ENCODE results near the gene HTR4. TPM values are rescaled to one million over a fixed set of nuclear protein-coding genes. Genes with fewer than 3 reads are reported as not detected.

The HTR4 gene
- total RNA-seq, 4 donors from 2014 or later: 0.34 to 1.6 TPM; not detected in 2

- Histone ChIP-seq H3K36me3 (no peaks in the 10 kb centered on the region), H3K27me3 (no peaks in the 10 kb centered on the region), H3K4me3 (no peak overlapping the region), H3K9me3 (no peaks in the 10 kb centered on the region), H3K27ac (no peak overlapping the region), H3K4me1 (no peaks in the 10 kb centered on the region)
- TF ChIP-seq POLR2AphosphoS5 (IDR thresholded peaks at IDR 0.05) (no peak), POLR2A (IDR thresholded peaks at IDR 0.05) (no peak), EP300 (IDR thresholded peaks at IDR 0.05) (no peak), CTCF (IDR thresholded peaks at IDR 0.05) (no peak)
- WGBS: 52% methylated on average over 3 of the region's 3 CpGs
- DNase-seq (ENCODE audit: low spot score in 2 of 2): no peak
Observed at GRCh38 chr5:148507648-148508047, 146.7 kb downstream of the HTR4 start.

- Histone ChIP-seq H3K4me3 (no peak overlapping the region), H3K27ac (no peak overlapping the region), H3K9me3 (no peaks in the 10 kb centered on the region), H3K4me1 (no peaks in the 10 kb centered on the region), H3K36me3 (no peaks in the 10 kb centered on the region), H3K27me3 (peaks cover 2% of the 10 kb centered on the region)
- WGBS: 94% methylated on average over 1 of the region's 1 CpG
- TF ChIP-seq CTCF (IDR thresholded peaks at IDR 0.05) (no peak), POLR2A (IDR thresholded peaks at IDR 0.05) (no peak), POLR2AphosphoS5 (IDR thresholded peaks at IDR 0.05) (no peak)
- no peak for DNase-seq (ENCODE audit: low spot score in 2 of 2)
Observed at GRCh38 chr5:148499452-148499851, 154.9 kb downstream of the HTR4 start.

GRCh38 chr5:148497757-148498156 lies 156.6 kb downstream of the HTR4 start:
- 85% methylated on average over 1 of the region's 1 CpG for WGBS
- Histone ChIP-seq H3K27me3 (peaks cover 2% of the 10 kb centered on the region), H3K4me3 (no peak overlapping the region), H3K9me3 (no peaks in the 10 kb centered on the region), H3K27ac (no peak overlapping the region), H3K4me1 (no peaks in the 10 kb centered on the region), H3K36me3 (no peaks in the 10 kb centered on the region)
- DNase-seq (ENCODE audit: low spot score in 2 of 2): no peak
- TF ChIP-seq CTCF (IDR thresholded peaks at IDR 0.05) (no peak), POLR2A (IDR thresholded peaks at IDR 0.05) (no peak), EP300 (IDR thresholded peaks at IDR 0.05) (no peak), POLR2AphosphoS5 (IDR thresholded peaks at IDR 0.05) (no peak)

GRCh38 chr5:148492351-148492750 lies 162.0 kb downstream of the HTR4 start:
- no peaks in the 10 kb centered on the region for H3K36me3 ChIP-seq
- WGBS: 89% methylated on average over 1 of the region's 1 CpG
- no peaks in the 10 kb centered on the region for H3K9me3 ChIP-seq
- no peaks in the 10 kb centered on the region for H3K4me1 ChIP-seq
- no peak overlapping the region for H3K27ac ChIP-seq
- peaks cover 13% of the 10 kb centered on the region for H3K27me3 ChIP-seq
- TF ChIP-seq EP300 (IDR thresholded peaks at IDR 0.05) (no peak), POLR2A (IDR thresholded peaks at IDR 0.05) (no peak), CTCF (IDR thresholded peaks at IDR 0.05) (no peak), POLR2AphosphoS5 (IDR thresholded peaks at IDR 0.05) (no peak)
- no peak overlapping the region for H3K4me3 ChIP-seq
- DNase-seq (ENCODE audit: low spot score in 2 of 2): no peak

GRCh38 chr5:148491793-148492184 lies 162.5 kb downstream of the HTR4 start:
- TF ChIP-seq POLR2AphosphoS5 (IDR thresholded peaks at IDR 0.05) (no peak), CTCF (IDR thresholded peaks at IDR 0.05) (no peak), EP300 (IDR thresholded peaks at IDR 0.05) (no peak), POLR2A (IDR thresholded peaks at IDR 0.05) (no peak)
- no peak overlapping the region for H3K4me3 ChIP-seq
- H3K27me3 ChIP-seq: peaks cover 18% of the 10 kb centered on the region
- H3K4me1 ChIP-seq: no peaks in the 10 kb centered on the region
- no peak overlapping the region for H3K27ac ChIP-seq
- no peak for DNase-seq (ENCODE audit: low spot score in 2 of 2)
- H3K36me3 ChIP-seq: no peaks in the 10 kb centered on the region
- no peaks in the 10 kb centered on the region for H3K9me3 ChIP-seq
- 51% methylated on average over 6 of the region's 6 CpGs for WGBS
